IPS-NIHi11 (cell line): ENCODE measurements around the gene ALPK1.
"Not testable (repeated sequence)": the region's sequence is repeated elsewhere in the genome, so short reads cannot be mapped to it uniquely, and the experiment has no call there.

ENCODE experiments used
- DNase-seq: peaks from one replicate; pipeline ENCODE4 v3.0.0; 2012; ENCODE audit warnings: mixed read lengths, low spot score

The ALPK1 gene

GRCh38 chr4:112451831-112452230 is 154.7 kb downstream of the ALPK1 start:
- no peak for DNase-seq

GRCh38 chr4:112453321-112453720 is 156.2 kb downstream of the ALPK1 start:
- DNase-seq = no peak

DNA sequence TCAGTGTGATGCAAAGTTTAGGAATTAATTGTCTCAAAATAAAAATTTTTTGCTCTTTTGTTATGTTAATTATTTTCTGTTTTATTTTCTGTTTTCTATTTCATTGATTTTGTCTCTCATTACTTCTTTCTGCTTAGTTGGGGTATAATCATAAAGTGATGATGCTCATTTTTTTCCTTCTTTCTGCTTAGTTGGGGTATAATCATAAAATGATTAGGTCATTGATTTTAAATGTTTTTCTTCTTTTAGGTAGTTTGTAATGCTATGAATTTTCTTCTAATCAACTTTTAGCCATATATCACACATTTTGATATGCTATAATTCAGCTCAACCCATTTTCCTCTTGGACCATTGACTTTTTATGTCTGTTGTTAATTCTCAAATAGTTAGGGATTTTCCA is 175.1 kb downstream of the ALPK1 start:
- DNase-seq = no peak

GRCh38 chr4:112473985-112474384 is 176.8 kb downstream of the ALPK1 start:
- no peak for DNase-seq

GRCh38 chr4:112485930-112486329 is 188.8 kb downstream of the ALPK1 start:
- DNase-seq = no peak

- not testable (repeated sequence) for DNase-seq
These were observed 193.6 kb downstream of the ALPK1 start for GRCh38 chr4:112490808-112491207.
